GM18498 (cell line): Measurements from ENCODE around the gene SLC25A12.

Source experiments
- ATAC-seq: cut with Tn5 transposase; IDR thresholded peaks from one replicate; pipeline ENCODE4 v1.9.1; 2021; ENCODE audit warnings: mild to moderate bottlenecking, moderate library complexity; ENCODE audit not compliant: unreplicated experiment

The SLC25A12 gene

DNA sequence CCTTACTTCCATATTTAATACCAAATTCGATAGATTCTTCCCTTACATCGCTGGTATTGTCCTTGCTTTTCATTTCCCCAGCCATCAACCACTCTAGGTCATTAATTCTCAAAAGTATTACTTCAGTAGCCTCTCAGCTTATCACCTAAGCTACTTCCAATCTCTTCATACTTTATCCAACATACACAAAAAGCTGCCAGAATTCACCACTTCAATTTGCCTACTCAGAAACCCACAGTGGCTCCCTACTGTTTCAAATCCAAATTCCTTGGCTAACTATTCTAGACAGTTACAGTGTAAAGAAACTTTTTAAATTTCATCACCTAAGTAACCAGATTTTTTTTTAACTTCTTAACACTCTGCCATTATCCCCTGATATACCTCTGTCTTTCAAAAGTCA, 4.7 kb downstream of the SLC25A12 start:
- no peak for ATAC-seq

DNA sequence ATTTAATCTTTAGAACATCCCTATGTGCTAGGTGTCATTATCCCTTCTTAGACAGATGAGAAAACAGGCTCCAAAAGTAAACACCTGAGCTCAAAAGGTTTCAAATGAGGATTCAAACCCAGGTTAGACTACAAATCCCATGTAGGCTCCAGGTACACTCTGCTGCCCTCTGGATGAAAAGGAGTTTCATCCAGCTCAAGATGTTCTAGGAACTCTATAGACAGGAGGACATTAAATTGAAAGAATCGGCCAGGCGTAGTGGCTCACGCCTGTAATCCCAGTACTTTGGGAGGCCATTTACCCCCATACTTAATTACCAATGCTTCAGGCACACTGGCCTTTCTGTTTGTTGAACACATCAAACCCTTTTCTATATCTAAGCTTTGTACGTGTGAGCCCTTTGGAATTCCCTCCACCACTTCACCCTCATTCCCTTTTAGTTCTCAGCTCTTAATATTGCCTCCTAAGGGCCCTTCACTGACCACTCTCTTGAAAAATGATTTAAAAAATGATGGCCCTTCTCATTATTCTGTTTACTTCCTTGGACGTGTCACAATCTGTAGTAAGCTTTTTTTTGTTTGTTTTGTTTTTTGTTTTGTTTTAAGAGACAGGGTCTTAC, 10.7 kb downstream of the SLC25A12 start:
- ATAC-seq: no peak

DNA sequence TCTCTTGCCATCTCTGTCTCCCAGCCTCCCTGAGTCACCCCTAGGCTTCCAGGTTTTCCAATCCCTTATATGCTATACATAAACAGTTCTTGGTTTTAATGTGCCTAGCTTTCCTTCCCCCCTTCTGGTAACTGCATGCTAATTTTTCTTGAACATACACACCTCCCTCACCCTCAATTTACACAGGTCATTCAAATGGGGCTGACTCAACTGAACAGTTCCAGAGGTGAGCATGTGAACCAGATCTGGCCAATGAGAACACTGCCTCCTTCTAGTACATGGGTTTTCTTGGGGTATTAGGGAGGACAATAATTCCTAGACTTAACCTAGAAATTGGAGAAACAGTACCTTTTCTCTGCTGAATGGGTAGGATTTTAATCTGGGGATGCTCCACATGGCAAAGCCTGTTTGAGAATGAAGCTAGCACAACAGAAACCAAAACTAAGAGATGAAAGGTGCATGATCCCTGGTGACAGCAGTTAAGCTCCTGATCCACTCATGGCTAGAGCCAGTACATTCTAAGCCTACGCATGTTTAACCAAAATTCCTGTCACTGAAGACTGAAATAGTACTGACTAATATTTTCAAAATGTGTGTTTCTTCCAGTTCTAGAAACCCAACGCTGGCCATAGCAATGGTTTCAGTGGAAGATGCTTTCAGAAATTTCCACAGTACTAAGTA, 11.8 kb downstream of the SLC25A12 start:
- peak; percentile 69 for ATAC-seq

DNA sequence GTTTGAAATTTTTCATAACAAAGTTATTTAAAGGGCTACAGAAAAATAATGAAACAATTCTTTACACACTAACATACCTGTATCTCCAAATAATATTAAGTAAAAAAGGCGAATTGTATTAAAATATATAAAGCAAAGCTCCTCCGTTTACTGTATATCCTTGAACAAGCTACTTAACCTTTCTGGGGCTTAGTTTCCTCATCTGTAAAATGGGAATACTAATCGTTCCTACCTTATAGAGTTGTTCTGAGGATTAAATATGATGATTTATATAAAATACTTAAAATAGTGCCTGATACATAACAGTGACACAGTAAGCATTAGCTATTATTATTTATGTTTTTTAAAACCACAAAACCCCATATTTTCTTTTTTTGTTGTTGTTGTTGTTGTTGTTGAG, 13.3 kb downstream of the SLC25A12 start:
- no peak for ATAC-seq

DNA sequence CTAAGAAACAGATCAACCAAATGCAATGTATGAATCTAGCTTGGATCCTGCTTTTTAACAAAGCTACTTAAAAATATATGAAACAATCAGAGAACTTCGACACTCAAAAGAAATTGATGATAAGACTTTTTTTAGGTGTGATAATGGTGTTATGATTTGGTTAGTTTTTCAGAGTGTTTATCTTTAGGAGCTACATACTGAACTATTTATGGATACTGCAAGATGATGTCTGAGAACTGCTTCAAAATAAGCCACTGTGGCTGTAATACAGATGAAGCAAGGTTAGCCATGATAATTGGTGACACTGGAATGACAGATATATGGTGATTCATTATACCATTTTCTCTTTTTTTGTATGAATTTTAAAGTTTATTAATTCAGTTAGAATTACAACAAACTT, 14.2 kb downstream of the SLC25A12 start:
- no peak for ATAC-seq

DNA sequence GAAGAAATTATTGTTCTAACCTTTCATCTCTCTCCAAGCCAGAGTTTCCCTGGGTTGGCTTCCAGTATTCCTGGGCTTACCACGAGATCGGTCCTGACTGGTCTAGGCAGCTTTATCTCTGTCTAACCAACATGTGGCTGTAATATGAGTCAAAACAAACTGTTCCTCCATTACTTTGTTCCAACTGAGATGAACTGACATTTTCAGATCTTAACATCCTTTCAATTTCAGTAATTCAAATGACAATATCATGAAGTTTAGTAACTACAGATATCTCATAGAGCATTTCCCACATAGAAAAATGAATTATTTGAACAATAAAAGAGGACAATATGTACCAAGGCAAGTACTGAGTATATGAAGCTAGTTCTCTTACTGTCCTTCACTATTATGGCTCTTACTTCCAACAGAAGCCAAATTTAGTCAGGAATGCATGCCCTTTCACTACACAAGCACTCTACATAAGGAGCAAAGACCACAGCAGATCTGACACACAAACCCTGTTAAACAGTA, 15.5 kb downstream of the SLC25A12 start:
- ATAC-seq: no peak

DNA sequence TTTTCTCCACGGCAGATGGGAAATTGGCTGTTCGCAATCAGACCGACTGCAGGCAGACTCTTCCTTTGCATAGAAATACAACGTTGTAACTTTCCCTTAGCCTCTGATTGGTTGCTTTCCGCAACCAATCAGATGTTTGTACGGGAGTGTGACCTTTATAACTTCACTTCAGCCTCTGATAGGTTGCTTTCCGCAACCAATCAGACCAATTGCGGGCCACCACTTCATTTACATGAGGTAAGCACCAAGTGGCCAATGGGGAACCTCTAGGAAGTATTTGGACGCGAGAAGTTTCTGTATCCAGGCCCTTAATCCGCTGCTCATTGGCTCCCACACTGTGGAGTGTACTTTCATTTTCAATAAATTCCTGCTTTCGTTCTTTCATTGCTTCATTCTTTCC, 19.1 kb downstream of the SLC25A12 start:
- ATAC-seq: no peak

DNA sequence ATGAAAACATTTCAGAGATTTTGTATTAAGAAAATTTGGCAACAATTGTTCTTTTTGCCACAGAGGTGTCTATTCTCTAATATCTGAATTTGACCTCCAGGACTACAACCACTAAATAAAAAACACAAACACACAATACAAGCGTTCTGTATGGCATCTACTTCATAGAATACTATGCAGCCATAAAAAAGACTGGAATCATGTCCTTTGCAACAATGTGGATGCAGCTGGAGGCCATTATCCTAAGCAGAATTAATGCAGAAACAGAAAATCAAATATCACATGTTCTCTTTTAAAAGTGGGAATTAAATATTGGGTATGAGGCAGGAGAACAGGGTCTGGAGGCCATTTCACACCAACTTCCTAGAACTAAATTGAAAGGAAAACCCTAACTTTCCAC, 19.5 kb downstream of the SLC25A12 start:
- no peak for ATAC-seq

DNA sequence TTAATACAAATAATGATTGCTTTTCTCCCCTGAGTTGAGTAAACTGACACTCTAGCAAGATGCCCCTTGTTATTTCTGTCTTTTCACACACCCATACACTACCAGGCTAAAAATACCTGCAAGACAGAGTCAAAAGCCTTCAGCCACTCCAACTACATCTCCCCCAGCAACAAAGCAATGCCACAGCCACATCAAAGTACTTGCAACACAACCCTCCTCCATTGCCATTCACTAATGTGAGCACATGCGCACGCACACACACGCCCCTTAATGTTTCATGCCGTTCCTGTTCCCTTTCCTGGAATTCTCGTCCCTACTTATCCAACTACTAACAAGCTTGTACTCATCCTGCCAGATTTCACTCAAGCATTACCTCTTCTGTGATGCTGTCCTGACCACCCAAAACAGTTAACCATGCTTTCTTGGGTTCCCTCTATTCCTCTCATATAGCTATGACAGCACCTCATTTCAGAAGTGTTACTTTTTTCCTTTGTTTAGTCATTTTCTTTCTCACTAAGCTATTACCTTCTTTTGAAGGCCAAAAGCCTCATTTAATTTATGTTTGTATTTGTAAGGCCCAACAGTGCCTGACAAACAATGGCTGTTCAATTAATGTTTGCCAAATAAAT, 29.6 kb downstream of the SLC25A12 start:
- no peak for ATAC-seq

DNA sequence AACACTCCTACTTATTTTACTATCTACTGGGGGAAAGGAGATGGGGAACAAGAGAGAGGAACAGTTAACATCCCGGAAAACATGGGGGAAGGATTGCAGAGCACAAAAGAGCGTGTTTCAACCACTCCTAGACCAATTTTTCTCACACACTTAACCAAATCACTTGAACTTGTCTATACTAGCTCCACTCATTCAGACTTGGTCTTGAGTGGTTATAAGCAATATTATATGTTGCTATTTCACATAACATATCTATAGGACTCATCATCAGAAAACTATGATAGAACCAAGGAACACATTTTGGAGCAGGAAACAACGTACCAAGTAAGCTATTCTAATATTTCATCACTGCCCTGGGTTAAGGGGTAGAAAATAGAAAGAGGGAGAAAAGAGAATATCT, 31.5 kb downstream of the SLC25A12 start:
- no peak for ATAC-seq

DNA sequence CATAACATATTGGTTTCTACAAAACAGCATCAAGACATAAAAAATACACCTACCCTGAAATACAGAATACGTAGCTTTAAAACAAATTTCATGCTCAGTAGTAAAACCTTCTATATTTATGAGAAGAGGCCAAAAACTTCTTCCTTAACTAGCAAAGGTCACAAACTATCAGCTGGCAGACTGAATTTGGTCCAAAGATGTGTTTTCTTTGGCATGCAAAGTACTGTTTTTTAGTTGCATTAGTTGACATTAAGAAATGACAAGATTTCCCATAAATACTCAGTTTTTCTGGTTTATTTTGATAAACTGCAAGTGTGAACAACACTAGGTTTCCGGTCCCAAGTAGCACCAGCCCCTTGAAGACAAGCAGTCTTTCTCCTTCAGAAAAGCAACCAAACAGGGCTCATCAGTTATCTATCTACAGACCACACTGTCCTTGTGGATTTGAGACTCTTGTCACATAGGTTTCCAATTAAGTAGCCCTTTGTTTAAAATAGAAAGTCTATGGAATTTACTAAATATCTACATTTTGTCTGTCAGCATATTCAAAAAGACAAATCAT, 35.6 kb downstream of the SLC25A12 start:
- no peak for ATAC-seq

DNA sequence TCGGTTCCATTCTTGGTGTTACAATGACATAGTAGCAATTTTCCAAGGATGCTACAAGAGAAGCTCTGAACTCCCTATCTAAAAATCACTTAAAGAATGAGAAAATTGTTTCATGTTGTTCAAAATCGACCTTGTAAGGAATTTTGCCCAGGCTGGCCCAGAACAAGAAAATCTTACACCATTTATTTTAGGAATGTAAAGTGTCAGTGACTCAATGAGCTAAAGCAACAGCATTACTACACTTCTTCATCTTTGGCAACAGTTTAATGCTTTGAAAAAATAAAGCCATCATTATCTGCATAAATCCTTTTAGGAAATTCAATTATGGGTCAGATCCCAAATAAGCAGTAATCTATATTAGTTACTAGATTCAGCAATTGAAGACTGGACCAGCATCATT, 38.6 kb downstream of the SLC25A12 start:
- no peak for ATAC-seq

DNA sequence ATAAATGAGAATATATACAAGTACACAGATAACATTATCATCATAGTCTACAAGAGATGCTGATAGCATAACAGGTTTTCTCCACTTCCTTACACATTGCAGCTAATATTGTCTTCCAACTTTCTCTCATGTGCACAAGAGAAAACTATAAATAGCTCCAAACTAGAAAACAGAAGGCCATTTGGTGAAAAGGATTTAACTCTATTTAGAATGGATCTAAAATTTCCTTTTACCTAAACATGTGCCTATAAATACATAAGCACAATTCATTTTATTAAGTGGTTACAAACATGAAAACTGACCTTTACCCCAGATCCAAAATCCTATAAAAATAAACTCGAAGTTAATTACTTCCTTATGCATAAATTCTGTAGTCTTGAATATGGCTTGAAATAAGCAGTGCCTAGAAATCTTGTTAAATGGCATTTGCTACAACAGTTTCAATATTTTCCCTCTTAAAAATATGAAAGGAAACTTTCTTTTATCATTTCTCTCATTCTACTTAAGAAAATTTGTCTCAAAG, 41.6 kb downstream of the SLC25A12 start:
- ATAC-seq: no peak

DNA sequence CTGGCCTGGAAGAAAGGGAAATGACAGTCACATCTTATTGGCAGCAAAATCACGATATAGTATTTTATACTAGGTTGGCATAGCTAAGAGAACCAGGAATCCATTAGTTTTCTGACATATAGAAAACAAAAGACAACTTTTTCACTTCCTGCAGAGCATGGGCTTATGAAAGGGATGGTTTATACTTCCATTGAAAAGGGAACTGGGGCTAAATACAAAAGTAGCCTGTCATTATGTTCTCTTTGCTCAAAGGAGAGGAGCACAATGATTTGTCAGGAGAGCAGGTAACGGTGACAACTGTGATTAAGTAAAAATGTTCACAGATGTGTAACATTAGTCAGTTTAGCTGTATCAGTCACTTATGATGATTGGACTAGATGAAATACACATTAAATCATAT, 46.4 kb downstream of the SLC25A12 start:
- ATAC-seq: no peak

DNA sequence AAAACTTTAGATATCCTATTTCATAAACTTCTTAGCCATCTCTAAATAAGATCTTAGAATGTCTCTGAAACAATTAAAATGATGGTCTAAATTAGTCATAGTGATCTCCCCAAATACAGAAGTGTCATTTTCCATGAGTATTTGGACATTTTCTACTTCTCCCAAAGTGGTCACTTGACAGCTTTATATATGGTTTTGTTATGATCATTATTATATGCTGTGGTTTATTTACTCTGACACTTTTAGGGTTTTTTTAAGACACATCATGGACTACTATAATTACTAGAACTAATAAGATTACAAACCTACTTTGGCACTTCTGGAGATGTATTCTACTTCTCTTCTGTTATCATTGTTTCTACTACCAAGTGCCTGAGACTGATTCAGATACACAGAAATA, 47.1 kb downstream of the SLC25A12 start:
- ATAC-seq: no peak

DNA sequence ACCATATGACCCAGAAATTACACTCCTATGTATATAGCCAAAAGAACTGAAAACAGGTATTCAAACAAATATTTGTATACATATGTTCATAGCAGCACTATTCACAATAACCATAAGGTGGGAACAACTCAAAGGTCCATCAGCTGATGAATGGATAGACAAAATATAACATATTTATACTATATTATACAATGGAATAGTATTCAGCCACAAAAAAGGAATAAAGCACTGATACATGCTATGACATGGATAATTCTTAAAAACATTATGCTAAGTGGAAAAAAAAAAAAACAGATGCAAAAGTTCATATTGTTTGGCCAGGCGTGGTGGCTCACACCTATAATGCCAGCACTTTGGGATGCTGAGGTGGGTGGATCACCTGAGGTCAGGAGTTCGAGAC, 52.0 kb downstream of the SLC25A12 start:
- ATAC-seq: no peak

DNA sequence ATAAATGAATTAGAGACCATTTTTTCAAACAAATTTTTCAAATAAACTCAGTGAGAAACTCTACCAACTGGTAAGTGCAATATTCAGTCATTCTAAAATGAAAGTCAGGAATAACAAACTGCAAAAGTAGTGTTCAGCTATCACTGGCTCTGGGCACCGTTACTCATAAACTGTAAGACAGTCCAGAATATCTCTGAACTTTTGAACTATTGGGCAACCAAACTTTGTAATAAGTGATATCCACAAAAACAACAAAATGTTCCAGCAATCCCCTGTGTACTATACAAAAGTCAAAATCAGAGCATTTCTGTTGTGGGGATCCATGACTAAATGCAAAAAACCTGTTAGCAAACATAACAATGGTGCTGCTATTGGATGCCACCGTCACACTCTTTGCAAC, 56.3 kb downstream of the SLC25A12 start:
- ATAC-seq: no peak

DNA sequence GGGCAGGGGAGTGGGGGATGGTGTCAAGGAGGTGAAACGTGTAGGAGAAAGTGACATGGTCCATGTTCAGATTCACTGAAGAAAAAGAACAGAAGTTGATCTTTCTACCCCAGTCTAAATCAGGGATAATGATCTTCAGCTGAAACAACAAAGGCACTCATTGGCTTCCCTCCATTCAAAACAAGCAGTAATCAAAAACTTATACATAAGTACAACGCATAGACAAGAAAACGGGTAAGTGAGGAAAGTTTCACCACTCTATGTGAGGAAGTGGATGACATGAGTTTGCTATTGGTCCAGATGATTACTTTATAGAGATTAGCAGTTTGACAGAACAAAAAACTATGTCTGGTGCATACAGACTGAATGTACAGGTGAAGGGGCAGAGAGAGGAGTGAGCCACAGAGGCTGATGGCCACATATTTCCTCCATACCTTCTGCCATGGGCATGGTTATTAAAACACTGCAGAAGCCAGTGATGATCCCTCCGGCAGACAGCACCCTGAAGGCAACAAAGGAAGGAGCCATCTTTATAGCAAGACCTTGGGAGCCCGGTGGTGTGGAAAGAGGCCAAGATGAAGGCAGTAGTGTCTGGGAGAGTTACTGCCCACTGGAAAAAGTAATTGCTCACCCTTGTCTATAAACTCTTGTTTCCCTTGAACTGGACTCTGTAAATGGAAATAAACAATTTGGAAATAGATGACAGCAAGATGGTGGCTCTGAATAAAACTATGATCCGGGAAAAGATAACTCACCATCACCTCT, 57.7 kb downstream of the SLC25A12 start:
- ATAC-seq: no peak

DNA sequence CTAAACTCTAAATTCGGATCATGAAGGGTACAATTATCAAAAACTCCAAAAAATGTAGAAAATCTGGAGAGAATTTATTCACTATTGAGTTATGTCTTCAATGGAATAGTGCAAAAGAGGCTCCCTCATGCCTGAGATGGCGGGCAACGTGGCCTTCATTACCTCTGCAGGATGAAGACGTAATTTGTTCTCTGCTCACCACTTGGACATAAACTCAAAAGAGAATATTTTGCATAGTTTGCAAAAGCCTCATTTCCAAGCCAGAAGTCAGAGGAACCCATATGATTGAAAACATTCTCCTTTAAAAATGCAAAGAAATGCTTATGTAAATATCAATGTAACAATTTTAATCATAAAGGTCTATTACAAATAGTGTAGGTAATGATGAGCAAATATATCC, 58.7 kb downstream of the SLC25A12 start:
- ATAC-seq: no peak

DNA sequence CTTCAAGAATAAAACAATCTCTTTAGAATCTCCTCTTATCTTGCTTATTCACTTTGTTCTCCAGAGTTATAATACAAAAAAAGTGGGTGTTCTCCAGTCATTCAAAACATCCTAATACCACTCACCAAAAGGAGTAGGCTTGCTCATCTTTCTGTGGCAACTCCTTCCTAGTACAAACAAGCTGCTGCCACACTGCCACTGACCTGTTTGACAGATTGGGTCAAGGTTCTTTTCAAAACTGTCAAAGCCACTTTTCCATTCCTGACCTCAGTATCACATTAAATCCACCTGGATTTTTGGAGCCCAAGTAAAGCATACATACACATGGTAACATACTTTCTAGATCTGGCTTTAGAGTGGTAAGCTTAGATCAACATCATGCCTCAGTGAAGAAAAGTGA, 59.8 kb downstream of the SLC25A12 start:
- ATAC-seq: no peak

DNA sequence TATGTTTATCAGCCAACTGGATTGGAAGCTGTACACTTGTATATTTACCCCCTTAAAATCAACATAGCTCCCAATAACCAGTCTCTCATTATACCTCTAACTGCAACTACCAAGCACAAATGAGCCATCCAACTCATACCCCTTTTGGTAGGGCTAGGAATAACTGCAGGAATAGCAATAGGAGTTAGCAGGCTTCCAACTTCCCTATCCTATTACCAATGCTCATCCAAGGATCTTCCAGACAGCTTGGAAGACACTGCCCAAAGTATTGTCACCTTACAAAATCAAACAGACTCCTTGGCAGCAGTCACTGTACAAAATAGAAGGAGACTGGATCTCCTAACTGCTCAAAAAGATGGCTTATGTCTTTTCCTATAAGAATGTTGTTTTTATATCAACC, 61.6 kb downstream of the SLC25A12 start:
- no peak for ATAC-seq
